AG04450 (cell line): ENCODE results near the gene AUTS2. TPM values are rescaled to one million over a fixed set of nuclear protein-coding genes. Genes with fewer than 3 reads are reported as not detected.

ENCODE experiments used
- CTCF ChIA-PET: fragments of 300-600, 350-600 bp; formaldehyde crosslinking; extraction: SDS; loops from one replicate; lab custom pipeline; 2022; ENCODE audit warnings: antibody characterized with exemption, inconsistent platforms; lab: Charles Lee
- POLR2A ChIA-PET: fragments of 350-600 bp; formaldehyde crosslinking; extraction: SDS; loops from one replicate; lab custom pipeline; 2021; ENCODE audit warnings: antibody characterized with exemption, inconsistent platforms; lab: Yijun Ruan, JAX
- DNase-seq: peaks from one replicate; pipeline ENCODE4 v3.0.0-alpha.2; 2011; ENCODE audit warnings: low read depth, low spot score
- H3K27ac ChIP-seq: one replicate; pipeline ENCODE4 v1.5.1; 2012; ENCODE audit warnings: low read depth, low read length, control low read depth
- H3K27me3 ChIP-seq: one replicate; pipeline ENCODE4 v1.6.0; 2012; ENCODE audit warnings: low read length; ENCODE audit not compliant: control insufficient read depth, insufficient read depth
- H3K4me3 ChIP-seq: 2 replicates; pipeline ENCODE4 v1.5.1; 2011; ENCODE audit warnings: mild to moderate bottlenecking, low read depth, low read length, control low read depth
- H3K9me3 ChIP-seq: 2 replicates; pipeline ENCODE4 v1.5.1; 2012; ENCODE audit warnings: low read length; ENCODE audit not compliant: control insufficient read depth, insufficient read depth
- polyA plus RNA-seq: library from polyadenylated mRNA; depleted of rRNA; stranded (reverse); fragments of >200 nt; gene quantifications from 2 replicates; pipeline ENCODE4 v1.2.3, GENCODE V29; 2011
- TF ChIP-seq, protein P1 (sequence below): IDR thresholded peaks from 2 replicates; pipeline ENCODE4 v1.5.1; 2011; ENCODE audit warnings: low read depth, low read length, control low read depth, inconsistent platforms

Gene AUTS2
- polyA plus RNA-seq, 1 experiment = 1.5 TPM

DNA sequence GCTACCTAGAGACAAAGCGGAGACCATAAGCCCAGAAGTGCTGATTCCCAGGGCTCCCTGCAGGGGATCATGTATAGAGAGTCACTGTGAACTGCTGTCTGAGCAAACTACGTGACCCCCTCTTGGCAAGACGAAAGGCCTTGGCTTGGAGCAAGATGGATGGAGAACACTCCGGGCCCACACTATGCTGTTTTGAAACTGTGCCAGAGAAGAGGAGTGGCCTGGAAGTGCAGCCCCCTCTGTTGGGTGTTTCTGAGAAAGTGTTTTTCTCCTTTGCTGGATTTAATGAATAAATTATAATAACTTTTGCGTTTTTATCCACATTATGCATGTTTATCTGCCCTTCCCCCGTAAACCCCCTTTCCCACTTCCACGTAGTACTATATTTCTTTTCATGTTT lies 894.4 kb downstream of the AUTS2 start:
- H3K9me3 ChIP-seq = peaks cover 11% of the 10 kb centered on the region
- TF ChIP-seq, protein P1, sequence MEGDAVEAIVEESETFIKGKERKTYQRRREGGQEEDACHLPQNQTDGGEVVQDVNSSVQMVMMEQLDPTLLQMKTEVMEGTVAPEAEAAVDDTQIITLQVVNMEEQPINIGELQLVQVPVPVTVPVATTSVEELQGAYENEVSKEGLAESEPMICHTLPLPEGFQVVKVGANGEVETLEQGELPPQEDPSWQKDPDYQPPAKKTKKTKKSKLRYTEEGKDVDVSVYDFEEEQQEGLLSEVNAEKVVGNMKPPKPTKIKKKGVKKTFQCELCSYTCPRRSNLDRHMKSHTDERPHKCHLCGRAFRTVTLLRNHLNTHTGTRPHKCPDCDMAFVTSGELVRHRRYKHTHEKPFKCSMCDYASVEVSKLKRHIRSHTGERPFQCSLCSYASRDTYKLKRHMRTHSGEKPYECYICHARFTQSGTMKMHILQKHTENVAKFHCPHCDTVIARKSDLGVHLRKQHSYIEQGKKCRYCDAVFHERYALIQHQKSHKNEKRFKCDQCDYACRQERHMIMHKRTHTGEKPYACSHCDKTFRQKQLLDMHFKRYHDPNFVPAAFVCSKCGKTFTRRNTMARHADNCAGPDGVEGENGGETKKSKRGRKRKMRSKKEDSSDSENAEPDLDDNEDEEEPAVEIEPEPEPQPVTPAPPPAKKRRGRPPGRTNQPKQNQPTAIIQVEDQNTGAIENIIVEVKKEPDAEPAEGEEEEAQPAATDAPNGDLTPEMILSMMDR = no peak
- ChIA-PET POLR2A (no interaction called here), CTCF (no interaction called here)
- H3K4me3 ChIP-seq = no peak overlapping the region
- no peak overlapping the region for H3K27ac ChIP-seq
- DNase-seq = no peak
- no peaks in the 10 kb centered on the region for H3K27me3 ChIP-seq

DNA sequence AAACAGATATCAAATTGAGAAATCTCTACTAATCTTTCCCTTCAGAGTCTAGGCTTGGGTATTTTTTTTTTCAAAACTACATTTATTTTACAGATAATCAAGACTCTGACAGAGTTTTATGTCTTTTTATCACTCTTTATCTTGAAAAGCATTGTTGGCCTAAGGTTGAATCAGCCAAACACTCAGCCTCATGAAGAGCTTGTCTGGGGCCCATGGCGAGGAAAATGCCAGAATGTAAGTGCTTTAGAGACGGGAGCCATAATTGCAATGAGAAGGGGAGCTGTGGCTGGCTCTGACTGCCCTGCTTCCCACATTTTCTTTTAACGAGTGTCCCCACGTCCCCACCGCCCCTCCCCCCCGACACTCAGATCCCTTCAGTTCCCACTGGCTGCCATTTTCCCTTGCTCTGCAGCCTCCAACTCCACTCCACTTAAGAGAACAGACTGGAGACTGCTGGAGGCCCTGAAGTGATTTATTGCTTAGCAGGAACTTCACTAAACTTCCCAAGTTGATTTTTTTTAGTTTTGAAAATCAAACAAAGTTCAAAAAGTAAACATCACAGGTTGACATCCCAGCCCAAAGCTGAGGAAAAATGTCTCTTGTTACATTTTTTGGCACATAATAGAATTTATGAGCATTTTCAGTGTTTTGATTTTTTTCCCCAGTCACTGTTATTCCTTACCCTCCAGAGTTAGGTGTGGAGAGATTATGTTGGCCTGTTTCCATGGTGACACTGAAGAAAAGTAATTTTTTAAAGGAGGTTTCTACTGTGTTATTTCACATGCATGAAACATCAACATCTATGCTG lies 896.2 kb downstream of the AUTS2 start:
- DNase-seq = no peak
- TF ChIP-seq, protein P1 = no peak
- POLR2A ChIA-PET = no interaction called here
- Histone ChIP-seq H3K9me3 (peaks cover 11% of the 10 kb centered on the region), H3K27ac (no peak overlapping the region), H3K4me3 (no peak overlapping the region), H3K27me3 (no peaks in the 10 kb centered on the region)
- CTCF ChIA-PET = no interaction called here

DNA sequence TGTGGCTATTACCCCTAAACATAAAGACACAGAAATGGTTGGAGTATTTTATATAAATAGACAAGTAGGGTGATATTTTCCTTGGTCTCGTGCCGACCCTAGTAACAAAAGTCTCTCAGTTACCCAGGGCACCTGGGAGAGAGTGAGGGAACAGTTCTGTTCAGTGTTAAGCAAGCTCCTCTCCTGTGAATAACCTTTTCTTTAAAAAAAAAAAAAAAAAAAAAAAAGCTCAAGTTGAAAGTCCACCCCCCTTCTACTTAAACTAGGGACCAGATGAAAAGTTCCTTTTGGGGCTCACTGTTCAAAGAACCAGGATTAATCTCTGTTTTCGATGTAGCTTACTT lies 896.7 kb downstream of the AUTS2 start:
- TF ChIP-seq, protein P1 = no peak
- Histone ChIP-seq H3K9me3 (peaks cover 11% of the 10 kb centered on the region), H3K27ac (no peak overlapping the region), H3K27me3 (no peaks in the 10 kb centered on the region), H3K4me3 (no peak overlapping the region)
- POLR2A ChIA-PET = no interaction called here
- CTCF ChIA-PET = no interaction called here
- DNase-seq = no peak

DNA sequence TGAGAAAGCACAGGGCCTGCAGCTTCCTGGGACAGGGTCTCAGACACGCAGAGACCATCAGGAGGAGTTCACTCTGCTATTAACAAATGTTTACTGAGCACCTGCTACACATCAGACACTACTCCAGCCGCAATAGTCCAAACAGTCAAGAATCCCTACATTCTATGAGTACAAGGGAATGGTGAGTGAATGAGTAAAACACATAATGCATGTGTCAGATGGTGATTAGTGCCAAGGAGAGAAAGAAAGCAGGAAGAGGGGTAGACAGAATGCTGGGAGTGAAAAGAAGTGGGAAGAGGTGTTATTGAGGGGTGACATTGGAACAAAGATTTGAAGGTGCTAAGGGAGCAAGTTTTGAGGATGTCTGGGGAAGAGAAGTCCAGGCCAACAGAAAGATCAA lies 899.5 kb downstream of the AUTS2 start:
- ChIA-PET CTCF (no interaction called here), POLR2A (no interaction called here)
- Histone ChIP-seq H3K9me3 (peaks cover 11% of the 10 kb centered on the region), H3K4me3 (no peak overlapping the region), H3K27me3 (no peaks in the 10 kb centered on the region), H3K27ac (no peak overlapping the region)
- TF ChIP-seq, protein P1 = no peak
- no peak for DNase-seq

DNA sequence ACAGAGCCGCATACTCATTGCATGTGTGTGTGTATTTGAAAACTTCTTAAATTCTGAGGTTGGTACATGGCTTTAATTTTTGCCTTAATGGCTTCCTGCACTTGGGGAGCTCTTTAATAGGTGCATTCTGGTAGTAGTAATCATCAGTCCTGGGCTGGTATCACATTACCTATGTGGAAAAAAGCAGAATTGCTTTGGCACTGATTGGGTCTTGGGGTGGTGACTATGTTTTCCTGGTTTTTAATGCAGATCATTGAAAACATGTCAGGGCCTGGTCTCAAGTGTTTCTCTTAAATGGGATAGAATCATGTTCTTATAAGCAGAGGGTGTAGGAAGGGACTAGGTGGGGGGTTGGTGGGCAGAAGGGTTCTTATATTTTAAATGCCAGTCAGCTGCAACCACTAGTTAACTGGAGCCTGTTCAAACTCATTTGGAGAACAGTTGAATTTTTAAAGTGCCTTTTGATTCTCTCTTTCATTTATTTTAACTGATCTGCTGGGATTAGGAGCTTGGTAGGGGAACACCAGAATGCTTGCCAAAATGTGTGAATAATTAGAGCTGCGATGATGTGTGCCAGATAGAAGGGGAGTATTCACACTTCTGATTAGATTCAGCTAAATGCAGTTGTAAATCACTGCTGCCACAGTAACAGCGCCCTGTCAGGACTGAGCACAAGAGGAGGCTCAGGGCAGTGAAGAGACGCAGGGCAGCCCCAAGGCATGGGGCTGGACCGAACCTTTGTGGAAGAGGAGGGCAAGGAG lies 900.1 kb downstream of the AUTS2 start:
- TF ChIP-seq, protein P1 = no peak
- H3K4me3 ChIP-seq = no peak overlapping the region
- POLR2A ChIA-PET = no interaction called here
- DNase-seq = no peak
- H3K27ac ChIP-seq = no peak overlapping the region
- H3K9me3 ChIP-seq = peaks cover 11% of the 10 kb centered on the region
- no peaks in the 10 kb centered on the region for H3K27me3 ChIP-seq
- CTCF ChIA-PET = no interaction called here
